NCI-H1092 (cell line): Measurements from ENCODE around the gene CAMK1D.

Source experiments
- DNase-seq: peaks from one replicate; lab custom pipeline; 2025; lab: John Stamatoyannopoulos, UW

CAMK1D gene

GRCh38 chr10:12629767-12630165, 280.4 kb downstream of the CAMK1D start:
- DNase-seq: no peak

- no peak for DNase-seq
These were observed 281.9 kb downstream of the CAMK1D start for GRCh38 chr10:12631216-12631615.

- DNase-seq: peak; percentile 24
These were observed 282.6 kb downstream of the CAMK1D start for GRCh38 chr10:12631787-12632562.

GRCh38 chr10:12633776-12634620, 284.7 kb downstream of the CAMK1D start:
- no peak for DNase-seq

GRCh38 chr10:12634621-12634931, 285.2 kb downstream of the CAMK1D start:
- no peak for DNase-seq

- no peak for DNase-seq
These were observed 285.8 kb downstream of the CAMK1D start for GRCh38 chr10:12635127-12635541.

- DNase-seq: no peak
These were observed 287.2 kb downstream of the CAMK1D start for GRCh38 chr10:12636571-12636970.

- no peak for DNase-seq
These were observed 288.3 kb downstream of the CAMK1D start for GRCh38 chr10:12637649-12638048.

- DNase-seq: peak; percentile 73
These were observed 288.8 kb downstream of the CAMK1D start for GRCh38 chr10:12638103-12638502.

- no peak for DNase-seq
These were observed 289.4 kb downstream of the CAMK1D start for GRCh38 chr10:12638781-12639180.

- DNase-seq: no peak
These were observed 290.9 kb downstream of the CAMK1D start for GRCh38 chr10:12639996-12640944.

GRCh38 chr10:12642036-12642435, 292.7 kb downstream of the CAMK1D start:
- DNase-seq: no peak

GRCh38 chr10:12643279-12643678, 293.9 kb downstream of the CAMK1D start:
- no peak for DNase-seq

GRCh38 chr10:12644380-12645144, 295.2 kb downstream of the CAMK1D start:
- DNase-seq: no peak

GRCh38 chr10:12645449-12645848, 296.1 kb downstream of the CAMK1D start:
- no peak for DNase-seq

GRCh38 chr10:12649012-12649584, 299.8 kb downstream of the CAMK1D start:
- DNase-seq: no peak

GRCh38 chr10:12650122-12650521, 300.8 kb downstream of the CAMK1D start:
- DNase-seq: no peak

GRCh38 chr10:12650538-12651298, 301.4 kb downstream of the CAMK1D start:
- no peak for DNase-seq

- DNase-seq: no peak
These were observed 306.6 kb downstream of the CAMK1D start for GRCh38 chr10:12655940-12656339.

- DNase-seq: no peak
These were observed 307.3 kb downstream of the CAMK1D start for GRCh38 chr10:12656518-12657142.
